Measurements from ENCODE around the gene ZP3. TPM values are rescaled to one million over a fixed set of nuclear protein-coding genes. Genes with fewer than 3 reads are reported as not detected.
"Not testable (repeated sequence)": the region's sequence is repeated elsewhere in the genome, so short reads cannot be mapped to it uniquely, and the experiment has no call there.

Gene ZP3
- total RNA-seq, 1 donor from 2014 or later: 3.4 TPM

GRCh38 chr7:76485822-76486610 is 61.3 kb downstream of the ZP3 start:
- not testable (repeated sequence) for DNase-seq (ENCODE audit: low read depth)

GRCh38 chr7:76486618-76487017 is 61.9 kb downstream of the ZP3 start:
- DNase-seq (ENCODE audit: low read depth): not testable (repeated sequence)

GRCh38 chr7:76487969-76488368 is 63.2 kb downstream of the ZP3 start:
- DNase-seq (ENCODE audit: low read depth): not testable (repeated sequence)

Other genes with a start within 250 kb of the ZP3 start
- gene SRRM3, start 223.1 kb upstream of the ZP3 start, total RNA-seq: 0.30 TPM in 1 of 2 replicates, not detected in the other
- gene HSPB1, start 122.3 kb upstream of the ZP3 start, total RNA-seq: 48.8 and 104 TPM in 2 replicates
- gene YWHAG, start 66.0 kb upstream of the ZP3 start, total RNA-seq: 120 and 221 TPM in 2 replicates
- 7.1 and 34.5 TPM in 2 replicates for gene SSC4D, start 15.3 kb upstream of the ZP3 start, total RNA-seq
- gene DTX2, start 36.8 kb downstream of the ZP3 start, total RNA-seq: 10.2 and 10.6 TPM in 2 replicates
- 0.15 TPM in 1 of 2 replicates, not detected in the other for gene UPK3B, start 85.6 kb downstream of the ZP3 start, total RNA-seq
- 0.25 TPM in 1 of 2 replicates, not detected in the other for gene SPDYE16, start 118.3 kb downstream of the ZP3 start, total RNA-seq
- gene POMZP3, start 202.3 kb downstream of the ZP3 start, total RNA-seq: 0.85 and 2.8 TPM in 2 replicates